Skeletal muscle satellite cell (primary cell): ENCODE measurements around the gene EXOC4.

Experiments used
- H3K27me3 ChIP-seq: 2 replicates; pipeline ENCODE4 v1.7.0; 2013; ENCODE audit warnings: low read length; ENCODE audit not compliant: control insufficient read depth, insufficient read depth
- H3K36me3 ChIP-seq: 2 replicates; pipeline ENCODE4 v1.7.0; 2013; ENCODE audit warnings: mild to moderate bottlenecking, control low read depth, low read length; ENCODE audit not compliant: insufficient read depth
- H3K4me1 ChIP-seq: 2 replicates; pipeline ENCODE4 v1.7.0; 2013; ENCODE audit warnings: low read length; ENCODE audit not compliant: control insufficient read depth, insufficient read depth
- H3K4me2 ChIP-seq: 2 replicates; pipeline ENCODE4 v1.7.0; 2013; ENCODE audit warnings: mild to moderate bottlenecking, low read length
- H3K4me3 ChIP-seq: 2 replicates; pipeline ENCODE4 v1.7.0; 2013; ENCODE audit warnings: low read length
- H3K9ac ChIP-seq: 2 replicates; pipeline ENCODE4 v1.7.0; 2013; ENCODE audit warnings: mild to moderate bottlenecking, low read depth, low read length, moderate library complexity
- H3K9me3 ChIP-seq: replicated peaks from 2 replicates; pipeline ENCODE4 v1.7.0; 2013; ENCODE audit warnings: mild to moderate bottlenecking, control low read depth, low read length

The EXOC4 gene

DNA sequence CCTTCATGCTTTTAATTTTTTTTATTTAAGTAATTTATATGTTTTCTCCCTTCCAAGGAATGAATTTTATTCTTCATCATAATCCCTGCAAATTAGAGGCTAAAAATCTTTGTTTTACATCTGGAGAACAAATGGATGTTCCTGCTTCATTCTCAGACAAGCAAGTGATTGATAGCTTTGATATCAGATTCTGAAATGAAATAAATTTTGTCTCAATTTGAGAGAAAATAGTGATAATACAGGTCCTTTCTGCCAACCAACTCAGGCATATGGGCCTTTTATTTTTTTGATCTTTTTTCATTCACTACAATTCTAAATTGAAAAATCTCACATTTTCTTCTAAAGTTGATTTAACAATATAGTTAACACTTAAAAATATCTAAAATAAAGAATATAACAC is 427.1 kb downstream of the EXOC4 start:
- Histone ChIP-seq H3K9me3 (no peaks in the 10 kb centered on the region), H3K27me3 (no peaks in the 10 kb centered on the region), H3K9ac (no peak overlapping the region), H3K4me1 (no peaks in the 10 kb centered on the region), H3K4me2 (no peak overlapping the region), H3K36me3 (no peaks in the 10 kb centered on the region), H3K4me3 (no peak overlapping the region)

DNA sequence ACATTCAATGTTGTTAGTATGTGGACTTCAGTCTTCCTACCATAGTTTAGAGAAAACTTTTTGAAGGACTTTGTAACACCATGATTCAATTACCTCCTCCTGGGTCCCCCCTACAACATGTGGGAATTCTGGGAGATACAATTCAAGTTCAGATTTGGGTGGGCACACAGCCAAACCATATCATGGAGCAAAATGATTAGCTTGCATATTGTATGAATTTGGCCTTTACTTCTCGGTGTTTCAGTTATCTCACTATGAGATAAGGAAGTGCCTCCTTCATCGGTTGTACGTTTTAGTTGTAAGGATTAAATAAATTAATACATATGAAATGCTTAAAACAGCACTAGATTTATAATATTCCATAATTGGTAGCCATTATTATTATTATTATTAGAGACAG is 428.7 kb downstream of the EXOC4 start:
- H3K36me3 ChIP-seq, result no peaks in the 10 kb centered on the region
- no peaks in the 10 kb centered on the region for H3K27me3 ChIP-seq
- no peak overlapping the region for H3K4me2 ChIP-seq
- H3K9ac ChIP-seq, result no peak overlapping the region
- no peaks in the 10 kb centered on the region for H3K9me3 ChIP-seq
- no peaks in the 10 kb centered on the region for H3K4me1 ChIP-seq
- no peak overlapping the region for H3K4me3 ChIP-seq

DNA sequence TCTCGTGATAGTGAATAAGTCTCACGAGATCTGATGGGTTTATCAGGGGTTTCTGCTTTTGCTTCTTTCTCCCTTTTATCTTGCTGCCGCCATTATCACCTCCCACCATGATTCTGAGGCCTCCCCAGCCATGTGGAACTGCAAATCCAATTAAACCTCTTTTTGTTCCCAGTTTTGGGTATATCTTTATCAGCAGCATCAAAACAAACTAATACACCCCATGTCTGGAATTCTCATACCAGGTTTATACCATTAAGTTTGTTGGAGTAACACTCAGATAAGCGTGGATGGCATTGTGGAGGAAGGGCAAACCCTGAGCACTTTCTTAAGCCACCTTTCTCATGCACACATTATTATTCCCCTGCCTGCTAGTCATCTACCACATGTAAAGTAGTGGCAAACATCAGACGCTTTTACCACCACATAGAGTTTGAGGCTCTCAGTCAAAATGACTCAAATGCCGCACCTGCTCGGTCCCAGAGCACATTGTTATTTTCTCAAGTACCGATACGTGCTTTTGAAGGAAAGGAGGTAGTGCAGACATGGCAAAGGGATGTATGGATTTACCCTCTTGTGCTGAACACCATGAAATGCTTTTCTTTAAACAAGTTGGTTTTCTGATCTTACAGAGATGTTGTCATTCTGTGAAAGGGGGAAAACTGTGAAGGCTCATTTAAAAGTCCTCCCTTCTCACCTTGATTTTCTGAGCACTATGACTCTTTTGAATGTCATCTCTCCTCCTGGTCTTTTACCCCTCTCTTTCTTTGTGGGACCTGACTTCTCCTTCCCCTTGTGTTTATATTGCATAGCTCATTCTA is 429.7 kb downstream of the EXOC4 start:
- H3K36me3 ChIP-seq, result no peaks in the 10 kb centered on the region
- H3K4me3 ChIP-seq, result no peak overlapping the region
- no peak overlapping the region for H3K4me2 ChIP-seq
- no peaks in the 10 kb centered on the region for H3K27me3 ChIP-seq
- no peak overlapping the region for H3K9ac ChIP-seq
- H3K4me1 ChIP-seq, result no peaks in the 10 kb centered on the region
- H3K9me3 ChIP-seq, result no peaks in the 10 kb centered on the region

DNA sequence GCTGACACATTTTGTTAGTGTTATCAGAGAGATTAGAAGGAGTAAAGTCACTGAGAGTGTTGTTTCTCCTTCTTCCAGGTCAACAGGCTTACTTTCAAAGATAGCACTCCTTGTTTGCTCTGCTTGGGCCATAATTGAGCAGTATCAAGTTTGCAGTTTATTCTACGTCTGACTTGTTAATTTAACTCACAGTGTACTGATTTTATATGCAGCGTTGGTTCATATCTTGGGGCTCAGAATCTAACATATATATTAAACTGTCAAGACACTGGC is 430.2 kb downstream of the EXOC4 start:
- no peak overlapping the region for H3K4me2 ChIP-seq
- H3K4me3 ChIP-seq, result no peak overlapping the region
- no peaks in the 10 kb centered on the region for H3K36me3 ChIP-seq
- H3K9me3 ChIP-seq, result no peaks in the 10 kb centered on the region
- no peaks in the 10 kb centered on the region for H3K27me3 ChIP-seq
- H3K4me1 ChIP-seq, result no peaks in the 10 kb centered on the region
- H3K9ac ChIP-seq, result no peak overlapping the region

DNA sequence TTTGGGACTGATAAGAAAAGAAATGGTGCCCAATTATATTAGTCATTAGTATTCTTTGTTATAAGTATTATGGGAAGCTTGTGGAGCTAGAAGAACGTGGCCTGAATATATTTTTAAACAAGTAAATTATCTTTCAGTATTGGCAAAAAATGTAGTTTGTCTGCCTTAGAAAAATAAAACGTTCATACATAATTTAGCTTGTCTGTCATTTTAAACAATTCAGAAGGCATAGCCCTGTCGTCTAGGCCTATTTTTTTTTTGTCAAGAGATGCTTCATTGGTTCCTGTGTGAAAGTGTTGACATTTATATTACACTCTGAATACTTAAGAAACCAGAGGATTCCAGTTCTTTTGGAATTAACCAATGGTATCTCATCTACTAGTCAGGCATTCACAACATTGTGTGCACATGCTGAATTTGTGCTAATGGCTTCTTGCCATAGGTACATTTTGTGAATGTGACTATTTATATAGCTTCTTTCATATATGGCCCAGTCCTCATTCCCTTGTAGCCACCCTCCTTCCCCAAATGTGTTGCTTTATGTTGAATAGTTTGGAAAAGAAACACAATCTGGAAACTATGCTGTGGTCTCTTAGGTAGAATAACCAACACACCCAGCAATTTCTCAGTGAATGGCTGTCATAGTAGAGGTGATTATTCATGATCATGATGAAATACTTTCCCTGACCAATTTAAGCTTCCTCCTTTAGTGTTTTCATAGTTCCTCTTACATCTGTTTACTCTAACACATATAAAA is 435.8 kb downstream of the EXOC4 start:
- Histone ChIP-seq H3K36me3 (no peaks in the 10 kb centered on the region), H3K27me3 (no peaks in the 10 kb centered on the region), H3K9ac (no peak overlapping the region), H3K4me3 (no peak overlapping the region), H3K9me3 (no peaks in the 10 kb centered on the region), H3K4me2 (no peak overlapping the region), H3K4me1 (peaks cover 12% of the 10 kb centered on the region)

DNA sequence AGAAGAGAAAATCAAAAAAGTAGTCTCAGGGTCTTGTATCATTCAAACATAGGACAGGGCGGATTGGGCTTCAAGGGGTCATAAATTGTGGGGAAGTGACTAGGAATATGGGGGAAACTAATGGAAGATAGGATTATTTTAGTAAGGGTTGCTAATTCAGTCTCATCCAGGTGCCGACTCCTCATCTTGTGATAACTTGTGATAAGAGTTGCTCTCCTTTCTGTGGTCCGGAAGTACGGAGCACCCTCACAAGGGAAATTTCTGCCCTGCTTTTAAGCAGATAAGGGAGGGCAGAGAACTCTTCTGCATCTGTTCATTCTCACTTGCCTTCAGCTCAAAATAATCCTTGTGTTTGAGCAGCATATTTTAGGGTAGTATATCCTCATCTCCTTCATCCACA is 437.9 kb downstream of the EXOC4 start:
- no peak overlapping the region for H3K4me2 ChIP-seq
- H3K36me3 ChIP-seq, result no peaks in the 10 kb centered on the region
- H3K27me3 ChIP-seq, result no peaks in the 10 kb centered on the region
- H3K4me3 ChIP-seq, result no peak overlapping the region
- H3K9me3 ChIP-seq, result no peaks in the 10 kb centered on the region
- peaks cover 12% of the 10 kb centered on the region for H3K4me1 ChIP-seq
- no peak overlapping the region for H3K9ac ChIP-seq

DNA sequence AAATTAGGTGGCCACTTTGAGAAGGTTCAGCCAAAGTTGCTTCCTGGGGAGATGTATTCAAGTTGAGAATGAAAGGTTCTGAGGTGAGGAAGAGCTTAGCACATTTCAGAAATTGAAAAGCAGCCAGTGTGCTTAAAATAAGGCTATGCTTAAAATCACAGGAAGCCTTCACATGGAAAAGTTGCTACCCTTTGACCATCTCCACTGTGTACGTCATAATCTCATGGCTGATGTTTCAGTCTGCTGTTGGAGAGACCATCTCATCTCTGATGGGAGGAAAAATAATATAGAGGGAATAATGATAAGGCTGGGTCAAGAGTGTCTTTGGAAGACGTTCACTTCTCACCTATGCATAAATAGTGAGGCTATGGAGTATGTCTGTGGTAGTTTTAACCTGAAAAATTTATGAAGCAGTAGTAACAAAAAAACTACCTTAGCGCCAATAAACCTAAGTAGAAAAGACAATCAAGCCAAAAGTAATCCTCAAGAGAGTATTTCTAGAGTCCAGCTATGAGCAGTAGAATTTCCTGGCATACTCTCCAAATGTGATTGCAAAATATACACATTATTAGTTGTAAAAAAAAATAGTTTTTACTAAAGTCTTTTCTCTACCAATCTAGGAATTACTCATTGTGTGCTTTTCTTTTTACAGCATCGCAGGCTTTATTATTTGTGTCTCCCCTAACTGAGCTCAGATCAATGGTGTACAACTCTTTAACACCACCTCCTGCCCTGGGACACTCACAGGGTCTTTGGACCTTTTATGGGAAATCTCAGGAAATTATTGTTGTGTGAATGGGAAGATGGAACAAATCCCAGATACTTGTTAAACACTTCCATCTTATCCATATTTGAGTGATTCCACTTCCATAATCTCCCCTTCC is 439.1 kb downstream of the EXOC4 start:
- Histone ChIP-seq H3K9me3 (no peaks in the 10 kb centered on the region), H3K4me1 (peaks cover 15% of the 10 kb centered on the region), H3K4me3 (no peak overlapping the region), H3K9ac (no peak overlapping the region), H3K36me3 (no peaks in the 10 kb centered on the region), H3K4me2 (no peak overlapping the region), H3K27me3 (no peaks in the 10 kb centered on the region)

DNA sequence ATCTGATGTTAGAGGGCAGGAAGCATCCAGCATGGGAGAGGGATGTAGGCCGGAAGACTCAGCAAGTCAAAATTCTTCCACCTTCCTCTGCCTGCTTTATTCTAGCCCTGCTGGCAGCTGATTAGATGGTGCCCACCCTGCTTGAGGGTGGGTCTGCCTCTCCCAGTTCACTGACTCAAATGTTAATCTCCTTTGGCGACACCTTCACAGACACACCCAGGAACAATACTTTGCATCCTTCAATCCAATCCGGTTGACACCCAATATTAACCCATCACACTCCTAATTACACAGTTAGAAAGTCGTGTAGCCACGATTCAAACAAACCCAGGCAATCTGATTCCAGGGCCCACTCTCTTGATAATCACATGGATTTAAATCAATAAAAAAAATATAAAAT is 440.4 kb downstream of the EXOC4 start:
- Histone ChIP-seq H3K4me2 (no peak overlapping the region), H3K36me3 (no peaks in the 10 kb centered on the region), H3K27me3 (no peaks in the 10 kb centered on the region), H3K9me3 (no peaks in the 10 kb centered on the region), H3K4me1 (peaks cover 24% of the 10 kb centered on the region), H3K4me3 (no peak overlapping the region), H3K9ac (no peak overlapping the region)

DNA sequence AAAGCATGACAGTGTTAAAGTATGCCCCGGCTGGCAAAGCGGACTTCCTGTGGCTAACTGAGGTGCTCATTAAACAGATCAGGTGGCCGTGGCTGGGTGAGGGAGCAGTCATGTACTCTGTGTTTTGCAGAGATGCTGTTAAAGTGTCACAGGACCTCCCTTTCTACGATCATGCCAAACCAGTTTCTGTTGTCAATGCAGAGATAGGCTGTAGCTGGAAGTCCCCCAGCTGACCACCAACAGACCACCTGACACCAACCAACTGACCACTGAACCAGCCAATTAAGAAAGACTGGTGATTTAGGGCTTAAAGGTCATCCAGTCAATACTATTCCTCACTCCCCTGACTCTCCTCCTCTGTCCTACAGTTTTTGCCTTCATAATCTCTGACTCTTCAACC is 443.2 kb downstream of the EXOC4 start:
- Histone ChIP-seq H3K4me2 (no peak overlapping the region), H3K27me3 (no peaks in the 10 kb centered on the region), H3K4me3 (no peak overlapping the region), H3K4me1 (peaks cover 18% of the 10 kb centered on the region), H3K36me3 (no peaks in the 10 kb centered on the region), H3K9me3 (no peaks in the 10 kb centered on the region), H3K9ac (no peak overlapping the region)

DNA sequence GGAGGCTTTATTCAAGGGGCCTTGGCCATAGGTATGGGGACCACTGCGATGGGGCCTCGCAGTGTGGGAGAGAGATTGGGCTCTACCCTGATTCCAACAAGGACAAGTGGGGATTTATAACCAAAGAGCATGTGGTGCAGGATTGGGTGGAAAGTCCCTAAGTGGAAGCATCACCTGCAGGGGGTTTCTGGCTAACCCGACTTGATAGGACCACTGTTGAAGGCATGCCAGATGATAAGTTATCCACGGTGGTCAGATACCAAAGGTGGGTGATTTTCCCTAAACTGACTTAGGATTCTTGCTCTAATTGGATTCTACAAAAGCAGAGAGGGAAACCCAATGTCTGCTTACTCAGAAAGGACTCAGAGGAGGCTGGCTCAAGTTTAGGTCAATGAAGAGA is 444.7 kb downstream of the EXOC4 start:
- Histone ChIP-seq H3K9me3 (no peaks in the 10 kb centered on the region), H3K36me3 (no peaks in the 10 kb centered on the region), H3K4me2 (no peak overlapping the region), H3K4me1 (peaks cover 17% of the 10 kb centered on the region), H3K4me3 (no peak overlapping the region), H3K9ac (no peak overlapping the region), H3K27me3 (no peaks in the 10 kb centered on the region)

DNA sequence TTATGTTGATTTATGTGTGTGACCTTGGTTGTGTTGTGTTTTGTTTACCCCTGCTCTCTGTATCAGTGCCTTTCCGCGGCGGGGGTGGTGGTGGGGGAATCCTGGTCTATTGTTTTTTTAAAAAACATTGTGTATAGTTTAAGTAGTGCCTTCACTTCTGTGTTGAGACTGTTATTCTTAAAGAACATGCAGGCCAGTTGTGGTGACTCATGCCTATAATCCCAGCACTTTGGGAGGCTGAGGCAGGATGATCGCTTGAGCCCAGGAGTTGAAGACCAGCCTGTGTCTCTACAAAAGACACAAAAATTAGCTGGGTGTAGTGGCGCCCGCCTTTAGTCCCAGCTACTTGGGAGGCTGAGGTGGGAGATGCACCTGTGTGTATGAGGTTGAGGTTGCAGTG is 445.2 kb downstream of the EXOC4 start:
- Histone ChIP-seq H3K9ac (no peak overlapping the region), H3K36me3 (no peaks in the 10 kb centered on the region), H3K27me3 (no peaks in the 10 kb centered on the region), H3K4me1 (peaks cover 22% of the 10 kb centered on the region), H3K9me3 (no peaks in the 10 kb centered on the region), H3K4me2 (no peak overlapping the region), H3K4me3 (no peak overlapping the region)
